ENCODE data around the gene ATP2C2. TPM values are rescaled to one million over a fixed set of nuclear protein-coding genes. Genes with fewer than 3 reads are reported as not detected.
"Not testable (repeated sequence)": the region's sequence is repeated elsewhere in the genome, so short reads cannot be mapped to it uniquely, and the experiment has no call there.

The ATP2C2 gene
- total RNA-seq, 1 donor from 2014 or later, result not detected

- DNase-seq (ENCODE audit: low read depth), result no peak
These were observed 23.7 kb downstream of the ATP2C2 start for GRCh38 chr16:84392031-84392360.

DNA sequence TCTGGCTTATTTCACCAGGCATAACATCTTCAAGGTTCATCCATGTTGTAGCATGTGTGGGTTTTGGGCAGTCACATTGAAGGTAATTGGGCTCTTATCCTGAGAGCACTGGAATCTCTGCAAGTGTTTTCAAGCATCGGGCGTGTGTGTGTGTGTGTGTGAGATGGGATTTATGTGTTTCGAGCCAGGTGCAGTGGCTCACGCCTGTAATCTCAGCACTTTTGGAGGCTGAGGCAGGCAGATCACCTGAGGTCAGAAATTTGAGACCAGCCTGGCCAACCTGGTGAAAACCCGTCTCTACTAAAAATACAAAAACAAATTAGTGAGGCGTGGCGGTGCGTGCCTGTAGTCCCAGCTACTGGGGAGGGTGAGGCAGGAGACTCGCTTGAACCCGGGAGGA is 27.7 kb downstream of the ATP2C2 start:
- peak; percentile 12 for DNase-seq (ENCODE audit: low read depth)

GRCh38 chr16:84396537-84397008 is 28.2 kb downstream of the ATP2C2 start:
- peak; percentile 99 for DNase-seq (ENCODE audit: low read depth)

DNA sequence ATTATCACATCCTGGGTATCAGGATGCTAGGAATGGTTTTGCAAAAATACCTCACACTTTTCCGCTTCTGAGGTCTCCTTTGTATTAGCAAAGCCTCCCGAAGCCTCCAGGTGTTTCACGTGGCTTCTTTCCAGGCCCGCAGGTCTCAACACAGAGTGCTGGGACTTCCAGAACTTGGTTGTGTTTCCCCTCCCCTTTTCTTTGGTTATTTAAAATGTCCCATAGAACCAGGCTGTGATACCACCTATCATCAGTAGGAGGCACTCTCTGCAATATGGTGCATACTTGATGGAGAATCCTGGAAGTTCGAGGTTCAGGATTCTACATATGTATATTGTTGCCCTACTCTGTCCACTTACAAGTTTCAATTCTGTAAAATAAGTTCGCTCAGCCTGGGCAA is 28.8 kb downstream of the ATP2C2 start:
- DNase-seq (ENCODE audit: low read depth), result no peak

GRCh38 chr16:84398701-84399100 is 30.4 kb downstream of the ATP2C2 start:
- no peak for DNase-seq (ENCODE audit: low read depth)

GRCh38 chr16:84399912-84400311 is 31.6 kb downstream of the ATP2C2 start:
- DNase-seq (ENCODE audit: low read depth), result not testable (repeated sequence)

DNA sequence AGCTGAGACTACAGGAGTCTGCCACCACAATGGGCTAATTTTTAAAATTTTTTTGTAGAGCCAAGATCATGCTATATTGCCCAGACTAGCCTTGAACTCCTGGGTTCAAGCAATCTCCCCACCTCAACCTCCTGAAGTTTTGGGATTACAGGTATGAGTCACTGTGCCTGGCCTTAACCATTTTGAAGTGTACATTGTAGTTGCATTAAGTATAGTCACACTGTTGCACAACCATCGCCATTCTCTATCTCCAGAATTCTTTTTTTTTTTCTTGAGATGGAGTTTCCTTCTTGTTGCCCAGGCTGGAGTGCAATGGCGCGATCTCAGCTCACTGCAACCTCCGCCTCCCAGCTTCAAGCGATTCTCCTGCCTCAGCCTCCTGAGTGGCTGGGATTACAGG is 35.1 kb downstream of the ATP2C2 start:
- not testable (repeated sequence) for DNase-seq (ENCODE audit: low read depth)

DNA sequence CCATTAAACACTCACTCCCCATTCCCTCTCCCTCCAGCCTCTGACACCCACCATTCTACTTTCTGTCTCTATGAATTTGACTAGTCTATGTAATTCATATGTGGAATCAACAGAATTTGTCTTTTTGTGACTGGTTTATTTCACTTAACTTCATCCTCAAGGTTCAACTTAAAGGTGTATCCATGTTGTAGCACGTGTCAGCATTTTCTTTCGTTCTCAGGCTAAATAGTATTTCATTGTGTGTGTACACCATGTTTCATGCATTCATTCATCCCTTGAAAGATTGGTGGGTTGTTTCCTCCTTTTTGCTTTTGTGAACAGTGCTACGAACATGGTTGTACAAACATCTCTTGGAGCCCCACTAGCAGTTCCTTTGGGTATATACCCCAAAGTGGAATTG is 36.0 kb downstream of the ATP2C2 start:
- DNase-seq (ENCODE audit: low read depth), result no peak

- DNase-seq (ENCODE audit: low read depth), result no peak
These were observed 36.8 kb downstream of the ATP2C2 start for GRCh38 chr16:84404936-84405639.

DNA sequence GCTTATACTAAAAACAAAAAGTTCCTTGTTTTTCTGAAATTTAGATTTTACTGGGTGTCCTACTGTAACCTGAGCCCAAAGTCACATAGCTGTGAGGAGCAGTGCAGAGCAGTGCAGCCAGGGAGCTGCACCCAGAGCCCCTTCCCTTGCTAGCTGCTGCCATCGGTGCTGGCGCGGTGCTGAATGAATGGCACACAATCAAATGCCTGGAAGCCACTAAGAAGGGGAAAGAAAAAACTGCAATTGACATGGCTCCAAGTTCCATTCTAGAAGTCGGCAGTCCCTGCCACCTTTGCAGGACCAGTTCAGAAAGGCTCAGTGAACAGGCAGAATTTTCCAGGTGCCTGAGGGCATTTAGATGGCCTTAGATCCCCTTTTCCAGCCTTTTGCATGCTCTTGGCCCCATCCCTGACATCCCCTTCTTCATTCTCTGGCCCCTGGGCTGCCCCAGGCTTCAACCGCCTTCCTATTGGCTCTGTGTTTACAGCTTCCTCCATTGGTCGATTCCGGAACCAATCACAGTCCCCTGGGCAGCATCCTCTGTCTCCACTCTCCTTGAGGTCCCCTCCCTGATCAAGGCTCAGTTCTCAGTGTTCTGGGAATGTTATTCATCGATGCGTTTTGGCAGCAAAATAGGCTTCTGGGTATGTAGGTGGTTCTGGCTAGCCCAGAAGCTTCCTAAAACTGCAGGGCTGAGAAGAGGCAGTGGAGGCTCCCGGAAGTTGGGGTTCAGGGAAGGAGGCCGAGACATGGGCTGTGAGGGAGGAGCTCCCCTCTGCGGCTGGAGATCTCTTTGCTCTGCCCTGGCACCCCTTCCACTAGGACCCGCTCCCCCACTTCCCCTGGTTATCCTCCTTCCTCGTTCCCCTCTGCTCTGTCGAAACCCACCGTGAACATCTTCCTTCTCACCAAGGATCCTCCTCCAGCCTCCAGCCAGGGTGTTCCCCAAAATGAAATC is 37.9 kb downstream of the ATP2C2 start:
- no peak for DNase-seq (ENCODE audit: low read depth)

GRCh38 chr16:84407588-84408313 is 39.4 kb downstream of the ATP2C2 start:
- no peak for DNase-seq (ENCODE audit: low read depth)

DNA sequence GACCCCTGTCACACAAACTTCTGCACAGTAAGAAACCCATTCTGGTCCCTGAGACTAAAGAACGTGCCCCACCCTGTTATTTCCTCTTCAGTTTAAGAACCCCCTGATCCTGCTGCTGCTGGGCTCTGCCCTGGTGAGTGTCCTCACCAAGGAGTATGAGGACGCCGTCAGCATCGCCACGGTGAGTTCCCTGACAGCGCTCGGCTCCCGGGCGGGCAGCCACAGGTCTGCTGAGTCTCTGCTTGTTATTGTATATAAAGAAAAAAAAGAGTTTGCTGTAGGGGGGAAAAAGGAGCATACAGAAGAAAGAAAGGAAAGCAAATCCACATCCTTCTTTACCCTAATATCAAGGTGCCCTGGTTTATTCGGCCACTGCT is 40.0 kb downstream of the ATP2C2 start:
- DNase-seq (ENCODE audit: low read depth), result no peak

- no peak for DNase-seq (ENCODE audit: low read depth)
These were observed 40.5 kb downstream of the ATP2C2 start for GRCh38 chr16:84408856-84409255.

GRCh38 chr16:84410361-84411138 is 42.2 kb downstream of the ATP2C2 start:
- no peak for DNase-seq (ENCODE audit: low read depth)

GRCh38 chr16:84411768-84412167 is 43.4 kb downstream of the ATP2C2 start:
- DNase-seq (ENCODE audit: low read depth), result no peak

- DNase-seq (ENCODE audit: low read depth), result no peak
These were observed 43.9 kb downstream of the ATP2C2 start for GRCh38 chr16:84412262-84412661.

DNA sequence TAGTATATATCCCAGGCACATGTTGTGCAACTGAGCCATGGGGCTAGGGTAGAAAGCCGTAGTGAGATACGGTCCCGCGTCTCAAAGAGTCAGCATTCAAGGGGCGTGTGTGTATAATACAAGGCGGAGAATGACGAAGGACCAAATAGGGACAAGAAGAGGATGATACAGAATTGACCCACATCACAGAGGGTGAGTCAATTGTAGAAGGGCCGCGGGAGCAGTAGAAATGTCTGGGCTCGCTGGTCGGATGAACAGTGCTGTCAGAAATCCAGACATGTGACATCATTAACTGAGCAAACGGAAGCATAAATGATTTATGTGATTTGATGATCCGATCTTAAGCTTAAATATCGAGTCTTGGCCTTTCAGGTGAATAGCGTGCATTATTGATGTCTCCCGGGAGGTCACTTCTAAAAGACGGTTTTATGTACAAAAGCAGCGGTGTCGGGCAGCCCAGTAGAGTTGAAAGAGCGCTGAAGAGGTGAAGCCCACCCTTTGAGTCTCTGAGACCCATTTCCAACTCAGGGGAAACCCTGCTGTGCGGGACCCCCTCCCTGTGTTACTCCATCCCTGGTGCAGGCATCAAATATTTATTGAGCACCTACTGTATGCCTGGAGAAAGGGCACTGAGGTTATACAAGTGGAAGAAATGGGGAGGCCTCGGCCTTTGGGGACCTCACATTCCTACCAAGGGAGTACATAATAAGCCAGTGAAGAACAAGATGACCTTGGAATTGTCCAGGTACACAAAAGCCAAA is 45.1 kb downstream of the ATP2C2 start:
- DNase-seq (ENCODE audit: low read depth), result no peak

- no peak for DNase-seq (ENCODE audit: low read depth)
These were observed 46.5 kb downstream of the ATP2C2 start for GRCh38 chr16:84414789-84415326.

DNA sequence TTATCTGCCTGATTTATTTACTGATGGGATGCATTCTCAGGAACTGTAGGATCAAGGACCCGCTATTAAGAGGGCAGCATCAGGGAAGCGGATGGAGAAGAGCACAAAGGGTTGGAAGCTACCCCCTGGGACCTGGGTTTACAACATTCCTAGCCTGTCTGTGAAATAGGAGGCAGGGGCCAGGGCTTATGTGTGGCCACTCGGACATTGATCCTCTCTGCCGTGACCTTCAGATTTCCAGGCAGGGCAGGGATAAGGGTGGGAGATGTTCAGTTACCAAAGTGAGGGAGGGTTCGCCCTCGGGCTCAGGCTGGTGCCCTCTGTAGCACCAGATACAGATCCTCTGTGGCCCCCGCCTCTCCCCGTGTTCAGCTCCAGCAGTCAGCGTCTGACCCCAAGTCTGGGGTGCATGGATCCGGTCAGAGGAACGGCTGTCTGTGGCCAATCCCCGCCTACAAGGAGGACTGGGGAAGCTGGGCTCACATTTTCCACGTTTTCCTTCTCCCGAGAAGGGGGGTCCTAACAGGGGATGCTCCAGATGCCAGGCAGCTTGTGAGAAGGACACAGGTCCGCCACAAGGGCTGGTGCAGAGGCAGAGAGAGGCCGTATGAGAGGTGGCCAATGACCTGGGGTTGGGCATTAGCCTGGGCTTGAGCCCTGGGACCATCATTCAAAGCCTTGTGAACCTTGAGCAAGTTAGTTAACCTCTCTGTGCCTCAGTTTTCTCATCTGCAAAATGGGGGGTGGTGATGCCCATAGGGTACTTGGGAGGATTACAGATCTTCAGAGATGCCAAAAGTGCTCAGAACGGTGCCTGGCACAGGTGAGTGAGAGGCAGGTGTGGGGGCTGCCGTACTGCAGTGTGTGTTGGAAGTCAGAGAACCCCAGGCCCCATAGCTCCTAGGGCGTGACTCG is 48.3 kb downstream of the ATP2C2 start:
- no peak for DNase-seq (ENCODE audit: low read depth)

All from renal cortical epithelial cell (primary cell).